Ovary (tissue), 3 donors: Measurements from ENCODE around the gene LIAS.

Experiments used
- EP300 ChIP-seq: sonication (generic); formaldehyde crosslinking; IDR thresholded peaks from one replicate; pipeline ENCODE4 v1.6.1; 2017; ENCODE audit warnings: antibody characterized with exemption
- POLR2A ChIP-seq: fragments of 450-650 bp; IDR thresholded peaks from one replicate; pipeline ENCODE4 v1.6.1; 2017; ENCODE audit warnings: antibody characterized with exemption, mild to moderate bottlenecking, moderate library complexity
- TF ChIP-seq, protein P1 (sequence below), 3 donors: fragments of 450-650 bp in 2 of 3; fragments of 200-600 bp in 1 of 3; IDR thresholded peaks; one replicate each; pipeline versions ENCODE4 v1.5.1 to v1.8.0; 2016 to 2022; ENCODE audit warnings: antibody characterized with exemption in 3 of 3, mild to moderate bottlenecking in 1 of 3
- donor health status: DM: no; HTN: no; CAD: no.

DNA sequence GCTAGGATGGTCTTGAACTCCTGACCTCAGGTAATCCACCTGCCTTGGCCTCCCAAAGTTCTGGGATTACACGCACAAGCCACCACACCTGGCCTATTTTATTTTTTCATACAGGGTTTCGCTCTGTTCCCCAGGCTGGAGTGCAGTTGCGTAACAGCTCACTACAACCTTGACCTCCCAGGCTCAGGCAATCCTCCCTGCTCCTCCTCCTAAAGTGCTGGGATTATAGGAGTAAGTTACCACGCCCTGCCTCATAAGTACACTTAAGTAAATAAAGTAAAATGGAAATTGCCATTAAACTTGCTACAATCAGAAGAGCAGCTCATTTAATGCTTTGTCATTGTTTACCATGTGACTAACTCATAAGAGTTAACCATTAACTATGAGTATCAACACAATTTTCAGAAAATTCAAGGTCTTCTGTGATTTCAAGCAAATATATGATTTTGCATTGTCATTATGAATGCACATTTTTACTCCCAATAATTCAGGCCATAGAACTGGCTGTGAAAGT is 56.1 kb downstream of the LIAS start:
- TF ChIP-seq, protein P1, sequence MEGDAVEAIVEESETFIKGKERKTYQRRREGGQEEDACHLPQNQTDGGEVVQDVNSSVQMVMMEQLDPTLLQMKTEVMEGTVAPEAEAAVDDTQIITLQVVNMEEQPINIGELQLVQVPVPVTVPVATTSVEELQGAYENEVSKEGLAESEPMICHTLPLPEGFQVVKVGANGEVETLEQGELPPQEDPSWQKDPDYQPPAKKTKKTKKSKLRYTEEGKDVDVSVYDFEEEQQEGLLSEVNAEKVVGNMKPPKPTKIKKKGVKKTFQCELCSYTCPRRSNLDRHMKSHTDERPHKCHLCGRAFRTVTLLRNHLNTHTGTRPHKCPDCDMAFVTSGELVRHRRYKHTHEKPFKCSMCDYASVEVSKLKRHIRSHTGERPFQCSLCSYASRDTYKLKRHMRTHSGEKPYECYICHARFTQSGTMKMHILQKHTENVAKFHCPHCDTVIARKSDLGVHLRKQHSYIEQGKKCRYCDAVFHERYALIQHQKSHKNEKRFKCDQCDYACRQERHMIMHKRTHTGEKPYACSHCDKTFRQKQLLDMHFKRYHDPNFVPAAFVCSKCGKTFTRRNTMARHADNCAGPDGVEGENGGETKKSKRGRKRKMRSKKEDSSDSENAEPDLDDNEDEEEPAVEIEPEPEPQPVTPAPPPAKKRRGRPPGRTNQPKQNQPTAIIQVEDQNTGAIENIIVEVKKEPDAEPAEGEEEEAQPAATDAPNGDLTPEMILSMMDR (IDR thresholded peaks at IDR 0.05): no peak
- no peak for TF ChIP-seq POLR2A
- no peak for TF ChIP-seq EP300
